GM23248 (cell line): ENCODE results near the gene TAF6L. TPM values are rescaled to one million over a fixed set of nuclear protein-coding genes. Genes with fewer than 3 reads are reported as not detected.

Experiments
- DNase-seq: peaks from one replicate; pipeline ENCODE4 v3.0.0-alpha.2; 2015
- H2AFZ ChIP-seq: fragments of 200-600 bp; sonication (generic); 2 replicates; pipeline ENCODE4 v1.6.1; 2016; ENCODE audit warnings: antibody characterized with exemption
- H3F3A ChIP-seq: fragments of 200-600 bp; sonication (generic); 2 replicates; pipeline ENCODE4 v1.6.1; 2016; ENCODE audit warnings: mild to moderate bottlenecking, antibody characterized with exemption, mixed run types; ENCODE audit not compliant: insufficient read depth
- H3K27ac ChIP-seq: fragments of 200-600 bp; sonication (generic); 2 replicates; pipeline ENCODE4 v1.5.1; 2016; ENCODE audit warnings: mild to moderate bottlenecking
- H3K27me3 ChIP-seq: fragments of 200-600 bp; sonication (generic); replicated peaks from 2 replicates; pipeline ENCODE4 v1.6.1; 2016; ENCODE audit warnings: mild to moderate bottlenecking; ENCODE audit not compliant: insufficient read depth
- H3K36me3 ChIP-seq: fragments of 200-600 bp; sonication (generic); 2 replicates; pipeline ENCODE4 v1.6.1; 2016; ENCODE audit warnings: low read depth, mild to moderate bottlenecking
- H3K4me1 ChIP-seq: fragments of 200-600 bp; sonication (generic); 2 replicates; pipeline ENCODE4 v1.6.1; 2016; ENCODE audit warnings: mild to moderate bottlenecking; ENCODE audit not compliant: insufficient read depth
- H3K4me2 ChIP-seq: fragments of 200-600 bp; sonication (generic); one replicate; pipeline ENCODE4 v1.6.1; 2016; ENCODE audit warnings: mild to moderate bottlenecking; ENCODE audit not compliant: unreplicated experiment
- H3K4me3 ChIP-seq: fragments of 200-600 bp; sonication (generic); 2 replicates; pipeline ENCODE4 v1.5.1; 2016; ENCODE audit warnings: mild to moderate bottlenecking
- H3K79me2 ChIP-seq: fragments of 200-600 bp; sonication (generic); 2 replicates; pipeline ENCODE4 v1.6.1; 2016; ENCODE audit warnings: mild to moderate bottlenecking; ENCODE audit not compliant: insufficient read depth
- H3K9ac ChIP-seq: fragments of 200-600 bp; sonication (generic); 2 replicates; pipeline ENCODE4 v1.6.1; 2016; ENCODE audit warnings: mild to moderate bottlenecking
- H3K9me2 ChIP-seq: fragments of 200-600 bp; sonication (generic); 2 replicates; pipeline ENCODE4 v1.6.1; 2016; ENCODE audit warnings: mixed run types, mild to moderate bottlenecking, moderate library complexity; ENCODE audit not compliant: insufficient read depth
- H3K9me3 ChIP-seq: fragments of 200-600 bp; sonication (generic); one replicate; pipeline ENCODE4 v1.6.1; 2017; ENCODE audit warnings: low read depth
- H4K20me1 ChIP-seq: fragments of 200-600 bp; sonication (generic); 2 replicates; pipeline ENCODE4 v1.6.0; 2016; ENCODE audit not compliant: insufficient read depth
- EZH2 ChIP-seq: fragments of 200-600 bp; sonication (generic); IDR thresholded peaks from 2 replicates; pipeline ENCODE4 v1.6.1; 2018; ENCODE audit warnings: antibody characterized with exemption, mild to moderate bottlenecking; ENCODE audit not compliant: insufficient read depth, poor library complexity, severe bottlenecking
- EZH2phosphoT487 ChIP-seq: fragments of 200-600 bp; sonication (generic); IDR thresholded peaks from 2 replicates; pipeline ENCODE4 v1.6.1; 2018; ENCODE audit warnings: antibody characterized with exemption, moderate library complexity, mild to moderate bottlenecking, low read depth; ENCODE audit not compliant: insufficient read depth
- WGBS, 2 experiments: methylation state at CpG; one replicate each; pipeline ENCODE4 v1.1.6; 2015 to 2017; ENCODE audit warnings: low lambda C conversion rate in 2 of 2, low coverage in 1 of 2; ENCODE audit errors: missing lambda C conversion rate in 2 of 2; 5-methylcytosine and 5-hydroxymethylcytosine counted together
- in situ Hi-C: fragments of 300-500 bp; cut with MboI; formaldehyde crosslinking; loops from 2 replicates; pipeline ENCODE4 v1.15.0; 2020
- polyA plus RNA-seq: library from polyadenylated mRNA; unstranded; fragments of >200 nt; fragmentation: Nextera tagmentation; extraction: Ambion mirVana; gene quantifications from 2 replicates; pipeline ENCODE4 v1.2.1, GENCODE V29; 2016
- total RNA-seq: library from RNA; depleted of rRNA; stranded (reverse); fragments of >200 nt; shearing (Covaris generic); gene quantifications from 2 replicates; pipeline ENCODE4 v1.2.3, GENCODE V29; 2014

TAF6L gene
- total and polyA plus RNA-seq, 2 experiments from 2014 or later, result 8.2 to 11.6 TPM

GRCh38 chr11:62726156-62726914 lies 44.9 kb upstream of the TAF6L start:
- peaks cover 26% of the 10 kb centered on the region for H3K36me3 ChIP-seq
- H2AFZ ChIP-seq, result peak overlapping the region; percentile 65; the same call in 1 of the 2 replicates
- H3K4me3 ChIP-seq, result peak overlapping the region; percentile 88
- peak overlapping the region; percentile 92 for H3K9ac ChIP-seq
- H3K4me1 ChIP-seq, result peaks cover 21% of the 10 kb centered on the region
- no peaks in the 10 kb centered on the region for H3K9me3 ChIP-seq
- H3K4me2 ChIP-seq, result peak overlapping the region; percentile 93
- no peak for DNase-seq
- in situ Hi-C loops, result no loop called here
- 0 to 2% methylated on average over 36 to 51 of the region's 51 CpGs for WGBS, 2 experiments
- H3F3A ChIP-seq, result peaks cover 45% of the 10 kb centered on the region
- no peaks in the 10 kb centered on the region for H3K27me3 ChIP-seq
- H3K27ac ChIP-seq, result peak overlapping the region; percentile 95
- no peak for TF ChIP-seq EZH2
- no peak for TF ChIP-seq EZH2phosphoT487
- peaks cover 83% of the 10 kb centered on the region for H3K79me2 ChIP-seq
- peaks cover 13% of the 10 kb centered on the region; the same call in 1 of the 2 replicates for H4K20me1 ChIP-seq
- no peaks in the 10 kb centered on the region for H3K9me2 ChIP-seq

GRCh38 chr11:62726915-62727164 lies 44.4 kb upstream of the TAF6L start:
- H3K9me2 ChIP-seq, result no peaks in the 10 kb centered on the region
- peak overlapping the region; percentile 65; the same call in 1 of the 2 replicates for H2AFZ ChIP-seq
- H3K9me3 ChIP-seq, result no peaks in the 10 kb centered on the region
- peak overlapping the region; percentile 95 for H3K27ac ChIP-seq
- WGBS, 2 experiments, result 3% methylated on average over 8 to 37 of the region's 37 CpGs
- peaks cover 21% of the 10 kb centered on the region for H3K36me3 ChIP-seq
- H3K4me1 ChIP-seq, result peaks cover 21% of the 10 kb centered on the region
- no peak for DNase-seq
- peak overlapping the region; percentile 93 for H3K4me2 ChIP-seq
- no peaks in the 10 kb centered on the region for H3K27me3 ChIP-seq
- TF ChIP-seq EZH2phosphoT487 (no peak), EZH2 (no peak)
- H3K79me2 ChIP-seq, result peaks cover 83% of the 10 kb centered on the region
- peak overlapping the region; percentile 92 for H3K9ac ChIP-seq
- H4K20me1 ChIP-seq, result peaks cover 13% of the 10 kb centered on the region; the same call in 1 of the 2 replicates
- in situ Hi-C loops, result no loop called here
- H3K4me3 ChIP-seq, result peak overlapping the region; percentile 88
- H3F3A ChIP-seq, result peaks cover 45% of the 10 kb centered on the region

GRCh38 chr11:62727165-62727871 lies 43.9 kb upstream of the TAF6L start, which contains the start of gene HNRNPUL2:
TSS of gene HNRNPUL2 (minus strand) at chr11:62727457. CDS start at chr11:62727156, 301 bp downstream.
- peak within 1 kb of the TSS; percentile 93 for H3K4me2 ChIP-seq
- no peaks in the 10 kb centered on the region for H3K9me2 ChIP-seq
- H3K27ac ChIP-seq, result peak within 1 kb of the TSS; percentile 95
- H3K9me3 ChIP-seq, result no peaks in the 10 kb centered on the region
- H2AFZ ChIP-seq, result peak within 1 kb of the TSS; percentile 97
- H3K4me1 ChIP-seq, result peaks cover 21% of the 10 kb centered on the region
- peaks cover 45% of the 10 kb centered on the region for H3F3A ChIP-seq
- peak within 1 kb of the TSS; percentile 92 for H3K9ac ChIP-seq
- H3K79me2 ChIP-seq, result peaks cover 83% of the 10 kb centered on the region
- in situ Hi-C loops, result no loop called here
- peaks cover 13% of the 10 kb centered on the region; the same call in 1 of the 2 replicates for H4K20me1 ChIP-seq
- H3K4me3 ChIP-seq, result peak within 1 kb of the TSS; percentile 88
- peak; percentile 100 for DNase-seq
- no peaks in the 10 kb centered on the region for H3K27me3 ChIP-seq
- WGBS, 2 experiments, result 1% methylated on average over 50 to 71 of the region's 72 CpGs
- TF ChIP-seq EZH2 (no peak), EZH2phosphoT487 (no peak)
- peaks cover 17% of the 10 kb centered on the region for H3K36me3 ChIP-seq

- H3K4me3 ChIP-seq, result peak overlapping the region; percentile 88
- peaks cover 21% of the 10 kb centered on the region for H3K4me1 ChIP-seq
- peak overlapping the region; percentile 92 for H3K9ac ChIP-seq
- H3F3A ChIP-seq, result peaks cover 45% of the 10 kb centered on the region
- no peaks in the 10 kb centered on the region for H3K9me2 ChIP-seq
- peaks cover 12% of the 10 kb centered on the region for H3K36me3 ChIP-seq
- in situ Hi-C loops, result no loop called here
- H3K79me2 ChIP-seq, result peaks cover 83% of the 10 kb centered on the region
- peak overlapping the region; percentile 92 for H3K4me2 ChIP-seq
- no peaks in the 10 kb centered on the region for H3K27me3 ChIP-seq
- peak overlapping the region; percentile 95 for H3K27ac ChIP-seq
- H3K9me3 ChIP-seq, result no peaks in the 10 kb centered on the region
- WGBS, 2 experiments, result 0 to 1% methylated on average over 20 of the region's 20 CpGs
- TF ChIP-seq EZH2phosphoT487 (no peak), EZH2 (no peak)
- H2AFZ ChIP-seq, result peak overlapping the region; percentile 97
- peak; percentile 99 for DNase-seq
- H4K20me1 ChIP-seq, result peaks cover 13% of the 10 kb centered on the region; the same call in 1 of the 2 replicates
Measured at GRCh38 chr11:62727872-62728170, 43.4 kb upstream of the TAF6L start.
